ENCODE data around the gene PRDM15. TPM values are rescaled to one million over a fixed set of nuclear protein-coding genes. Genes with fewer than 3 reads are reported as not detected.

Gene PRDM15
- total and polyA plus RNA-seq, 2 experiments from 2014 or later: 3.0 to 10.6 TPM

- H3K4me3 Mint-ChIP-seq: no peak overlapping the region
- no peaks in the 10 kb centered on the region; the same call in 1 of the 2 replicates for H3F3A ChIP-seq (replicated peaks; ENCODE audit: low read depth)
- H2AFZ ChIP-seq: no peak overlapping the region
- no peak for TF ChIP-seq ETS1 (IDR thresholded peaks at IDR 0.05)
- TF ChIP-seq ZNF331 (CRISPR knock-in tag; IDR thresholded peaks at IDR 0.05; ENCODE audit: low read depth): no peak
- TF ChIP-seq CTCF (conservative IDR thresholded peaks at IDR 0.05; ENCODE audit: low read depth in 2 of 2): no peak
- TF ChIP-seq POLR2AphosphoS5 (IDR thresholded peaks at IDR 0.05; ENCODE audit: low read depth): no peak
- TF ChIP-seq EZH2 (IDR thresholded peaks at IDR 0.05; ENCODE audit: low read depth, unreplicated experiment): no peak
- no peak for TF ChIP-seq EZH2phosphoT487 (IDR thresholded peaks at IDR 0.05; ENCODE audit: unreplicated experiment)
- TF ChIP-seq STAT1 (IDR thresholded peaks at IDR 0.05; ENCODE audit: unreplicated experiment): no peak
- TF ChIP-seq ZNF114 (CRISPR knock-in tag; IDR thresholded peaks at IDR 0.05): no peak
- no peak for TF ChIP-seq NANOG (IDR thresholded peaks at IDR 0.05; ENCODE audit: borderline replicate concordance)
- no peak for TF ChIP-seq REST (IDR thresholded peaks at IDR 0.05; ENCODE audit: unreplicated experiment)
- TF ChIP-seq ZNF462 (CRISPR knock-in tag; IDR thresholded peaks at IDR 0.05): no peak
- TF ChIP-seq JUNB (IDR thresholded peaks at IDR 0.05; ENCODE audit: unreplicated experiment): no peak
- no peak for TF ChIP-seq CREB1 (CRISPR knock-in tag; IDR thresholded peaks at IDR 0.05; ENCODE audit: low read depth)
- H3K9me3 Mint-ChIP-seq: peaks cover under 1% of the 10 kb centered on the region; the same call in 2 of the 3 replicates
- no peaks in the 10 kb centered on the region for H3K79me2 ChIP-seq (replicated peaks; ENCODE audit: insufficient read depth)
- no peak for ATAC-seq
- 0 out of 2 replicates have a peak, but pooled peaks cover 2% of the 10 kb centered on the region for H4K20me1 ChIP-seq (replicated peaks; ENCODE audit: insufficient read depth)
- peaks cover under 1% of the 10 kb centered on the region; the same call in 2 of the 3 replicates for H3K4me1 Mint-ChIP-seq
- no peaks in the 10 kb centered on the region for H3K27me3 ChIP-seq (ENCODE audit: insufficient read depth)
- H3K4me2 ChIP-seq: no peak overlapping the region
- H3K36me3 ChIP-seq (ENCODE audit: insufficient read depth): no peaks in the 10 kb centered on the region
- no peaks in the 10 kb centered on the region for H3K4me1 ChIP-seq (ENCODE audit: insufficient read depth)
- DNase-seq (ENCODE audit: low spot score): no peak
- H3K36me3 Mint-ChIP-seq (ENCODE audit: low read depth): peaks cover 20% of the 10 kb centered on the region
- H3K27ac ChIP-seq (ENCODE audit: low read depth): no peak overlapping the region; the same call in 1 of the 2 replicates
- no peak overlapping the region for H3K27ac Mint-ChIP-seq
- no peaks in the 10 kb centered on the region for H3K9me2 ChIP-seq (ENCODE audit: insufficient read depth)
- peaks cover 11% of the 10 kb centered on the region for H3K27me3 Mint-ChIP-seq (ENCODE audit: insufficient read depth, low read depth, poor library complexity)
- no peak overlapping the region for H3K4me3 ChIP-seq
Measured at GRCh38 chr21:41848958-41849580, 30.1 kb downstream of the PRDM15 start.

Data from GM23338 (cell line).